Measurements from ENCODE around the gene PLEKHG4B.

GRCh38 chr5:206406-206805, 114.4 kb downstream of the PLEKHG4B start:
- TF ChIP-seq CTCF (conservative IDR thresholded peaks at IDR 0.05; ENCODE audit: low read depth, low read length): no peak
- no peak for TF ChIP-seq EZH2phosphoT487 (IDR thresholded peaks at IDR 0.05; ENCODE audit: borderline replicate concordance, low read length)
